ENCODE data around the gene DUSP18.
"Not testable (repeated sequence)": the region's sequence is repeated elsewhere in the genome, so short reads cannot be mapped to it uniquely, and the experiment has no call there.

The DUSP18 gene

GRCh38 chr22:30628491-30628890, 39.2 kb downstream of the DUSP18 start:
- TF ChIP-seq CTCF (IDR thresholded peaks at IDR 0.05; ENCODE audit: insufficient read depth, low read length, poor library complexity, severe bottlenecking) (no peak), EZH2phosphoT487 (conservative IDR thresholded peaks at IDR 0.05; ENCODE audit: low read length) (no peak)
- Histone ChIP-seq H3K36me3 (ENCODE audit: low read length) (no peaks in the 10 kb centered on the region), H3K9ac (ENCODE audit: low read length) (no peak overlapping the region), H3K9me3 (ENCODE audit: insufficient read depth, low read length) (no peaks in the 10 kb centered on the region), H2AFZ (ENCODE audit: low read depth, low read length, severe bottlenecking) (no peak overlapping the region), H3K4me2 (ENCODE audit: low read depth, low read length, poor library complexity, severe bottlenecking) (no peak overlapping the region), H3K27ac (ENCODE audit: low read depth, low read length) (no peak overlapping the region), H3K79me2 (ENCODE audit: insufficient read depth, low read length) (no peaks in the 10 kb centered on the region), H3F3A (ENCODE audit: insufficient read depth) (no peaks in the 10 kb centered on the region), H3K27me3 (ENCODE audit: low read length) (no peaks in the 10 kb centered on the region), H3K4me3 (ENCODE audit: insufficient read depth, low read length, poor library complexity, severe bottlenecking) (no peak overlapping the region), H3K9me2 (replicated peaks; ENCODE audit: insufficient read depth, low read length) (no peaks in the 10 kb centered on the region), H4K20me1 (ENCODE audit: low read depth, low read length) (no peaks in the 10 kb centered on the region)

DNA sequence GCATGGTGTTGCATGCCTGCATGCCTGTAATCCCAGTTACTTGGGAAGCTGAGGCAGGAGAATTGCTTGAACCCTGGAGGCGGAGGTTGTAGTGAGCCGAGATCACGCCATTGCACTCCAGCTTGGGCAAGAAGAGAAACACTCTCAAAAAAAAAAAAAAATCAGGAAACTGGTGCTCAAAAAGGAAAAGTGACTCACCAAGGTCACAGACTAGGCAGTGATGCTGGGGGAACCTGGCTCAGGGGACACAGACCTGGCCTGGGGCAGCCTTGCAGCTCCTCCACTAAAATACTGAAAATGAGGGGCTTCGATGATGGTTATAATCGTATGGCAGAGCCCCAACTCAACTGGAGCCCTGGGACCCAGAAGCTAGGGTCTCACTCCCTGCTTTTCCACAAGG, 40.2 kb downstream of the DUSP18 start:
- H3F3A ChIP-seq (ENCODE audit: insufficient read depth), result no peaks in the 10 kb centered on the region
- no peak overlapping the region for H3K27ac ChIP-seq (ENCODE audit: low read depth, low read length)
- H2AFZ ChIP-seq (ENCODE audit: low read depth, low read length, severe bottlenecking), result no peak overlapping the region
- H3K9ac ChIP-seq (ENCODE audit: low read length), result no peak overlapping the region
- H4K20me1 ChIP-seq (ENCODE audit: low read depth, low read length), result no peaks in the 10 kb centered on the region
- H3K4me3 ChIP-seq (ENCODE audit: insufficient read depth, low read length, poor library complexity, severe bottlenecking), result no peak overlapping the region
- no peaks in the 10 kb centered on the region for H3K36me3 ChIP-seq (ENCODE audit: low read length)
- H3K9me2 ChIP-seq (replicated peaks; ENCODE audit: insufficient read depth, low read length), result no peaks in the 10 kb centered on the region
- TF ChIP-seq CTCF (IDR thresholded peaks at IDR 0.05; ENCODE audit: insufficient read depth, low read length, poor library complexity, severe bottlenecking) (no peak), EZH2phosphoT487 (conservative IDR thresholded peaks at IDR 0.05; ENCODE audit: low read length) (no peak)
- H3K4me2 ChIP-seq (ENCODE audit: low read depth, low read length, poor library complexity, severe bottlenecking), result no peak overlapping the region
- no peaks in the 10 kb centered on the region for H3K79me2 ChIP-seq (ENCODE audit: insufficient read depth, low read length)
- no peaks in the 10 kb centered on the region for H3K9me3 ChIP-seq (ENCODE audit: insufficient read depth, low read length)
- H3K27me3 ChIP-seq (ENCODE audit: low read length), result no peaks in the 10 kb centered on the region

GRCh38 chr22:30626413-30626812, 41.3 kb downstream of the DUSP18 start:
- H3K27ac ChIP-seq (ENCODE audit: low read depth, low read length), result no peak overlapping the region

DNA sequence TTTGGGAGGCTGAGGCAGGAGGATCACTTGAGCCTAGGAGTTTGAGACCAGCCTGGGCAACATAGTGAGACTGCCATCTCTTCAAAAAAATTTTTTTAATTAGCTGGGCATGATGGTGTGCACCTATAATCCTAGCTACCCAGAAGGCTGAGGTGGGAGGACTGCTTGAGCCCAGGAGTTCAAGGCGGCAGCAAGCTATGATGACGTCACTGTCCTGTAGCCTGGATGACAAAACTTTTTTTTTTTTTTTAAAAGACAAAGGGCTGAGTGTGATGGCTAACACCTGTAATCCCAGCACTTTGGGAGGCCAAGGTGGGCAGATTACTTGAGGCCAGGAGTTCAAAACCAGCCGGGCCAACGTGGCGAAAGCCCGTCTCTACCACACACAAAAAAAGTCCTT, 47.8 kb downstream of the DUSP18 start:
- H3K4me3 ChIP-seq (ENCODE audit: insufficient read depth, low read length, poor library complexity, severe bottlenecking); H2AFZ ChIP-seq (ENCODE audit: low read depth, low read length, severe bottlenecking); H3K79me2 ChIP-seq (ENCODE audit: insufficient read depth, low read length); H3K27me3 ChIP-seq (ENCODE audit: low read length); H3K27ac ChIP-seq (ENCODE audit: low read depth, low read length); H4K20me1 ChIP-seq (ENCODE audit: low read depth, low read length); H3K9me3 ChIP-seq (ENCODE audit: insufficient read depth, low read length); H3K36me3 ChIP-seq (ENCODE audit: low read length); H3K9ac ChIP-seq (ENCODE audit: low read length); H3K4me2 ChIP-seq (ENCODE audit: low read depth, low read length, poor library complexity, severe bottlenecking); H3K9me2 ChIP-seq (replicated peaks; ENCODE audit: insufficient read depth, low read length); H3F3A ChIP-seq (ENCODE audit: insufficient read depth): not testable (repeated sequence)

More at GRCh38 chr22:30626413-30626812, 41.3 kb downstream of the DUSP18 start:
- Histone ChIP-seq H3F3A (ENCODE audit: insufficient read depth) (no peaks in the 10 kb centered on the region), H3K4me3 (ENCODE audit: insufficient read depth, low read length, poor library complexity, severe bottlenecking) (no peak overlapping the region), H3K9me3 (ENCODE audit: insufficient read depth, low read length) (no peaks in the 10 kb centered on the region), H3K4me2 (ENCODE audit: low read depth, low read length, poor library complexity, severe bottlenecking) (no peak overlapping the region), H4K20me1 (ENCODE audit: low read depth, low read length) (no peaks in the 10 kb centered on the region), H3K9me2 (replicated peaks; ENCODE audit: insufficient read depth, low read length) (no peaks in the 10 kb centered on the region), H3K9ac (ENCODE audit: low read length) (no peak overlapping the region), H3K36me3 (ENCODE audit: low read length) (no peaks in the 10 kb centered on the region), H3K79me2 (ENCODE audit: insufficient read depth, low read length) (no peaks in the 10 kb centered on the region), H2AFZ (ENCODE audit: low read depth, low read length, severe bottlenecking) (no peak overlapping the region), H3K27me3 (ENCODE audit: low read length) (no peaks in the 10 kb centered on the region)
- TF ChIP-seq EZH2phosphoT487 (conservative IDR thresholded peaks at IDR 0.05; ENCODE audit: low read length) (no peak), CTCF (IDR thresholded peaks at IDR 0.05; ENCODE audit: insufficient read depth, low read length, poor library complexity, severe bottlenecking) (no peak)
